Measurements from ENCODE around the gene PRPH2.

DNA sequence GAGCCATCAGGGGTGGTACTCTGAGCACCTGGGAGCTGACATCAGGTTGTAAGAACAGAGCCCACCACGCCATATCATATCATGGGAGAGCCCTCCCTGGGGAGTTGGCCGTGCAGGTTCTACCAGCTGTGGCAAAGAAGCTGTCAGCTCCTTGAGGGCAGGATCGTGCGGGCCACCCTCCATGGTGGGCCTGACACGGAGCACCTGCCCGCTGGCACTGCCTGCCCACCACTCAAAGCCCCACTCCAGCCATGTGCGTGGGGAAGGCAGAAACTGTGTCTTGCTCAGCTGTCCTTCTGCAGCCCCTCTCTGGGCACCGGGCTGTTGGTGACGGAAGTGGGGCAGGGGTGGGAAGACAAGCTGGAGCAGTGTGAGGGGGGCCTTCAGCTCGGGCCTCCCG, 14.3 kb downstream of the PRPH2 start:
- TF ChIP-seq POLR2AphosphoS5 (IDR thresholded peaks at IDR 0.05; ENCODE audit: insufficient read depth in 1 of 2, low read depth in 1 of 2), result no peak
- TF ChIP-seq, protein P1, sequence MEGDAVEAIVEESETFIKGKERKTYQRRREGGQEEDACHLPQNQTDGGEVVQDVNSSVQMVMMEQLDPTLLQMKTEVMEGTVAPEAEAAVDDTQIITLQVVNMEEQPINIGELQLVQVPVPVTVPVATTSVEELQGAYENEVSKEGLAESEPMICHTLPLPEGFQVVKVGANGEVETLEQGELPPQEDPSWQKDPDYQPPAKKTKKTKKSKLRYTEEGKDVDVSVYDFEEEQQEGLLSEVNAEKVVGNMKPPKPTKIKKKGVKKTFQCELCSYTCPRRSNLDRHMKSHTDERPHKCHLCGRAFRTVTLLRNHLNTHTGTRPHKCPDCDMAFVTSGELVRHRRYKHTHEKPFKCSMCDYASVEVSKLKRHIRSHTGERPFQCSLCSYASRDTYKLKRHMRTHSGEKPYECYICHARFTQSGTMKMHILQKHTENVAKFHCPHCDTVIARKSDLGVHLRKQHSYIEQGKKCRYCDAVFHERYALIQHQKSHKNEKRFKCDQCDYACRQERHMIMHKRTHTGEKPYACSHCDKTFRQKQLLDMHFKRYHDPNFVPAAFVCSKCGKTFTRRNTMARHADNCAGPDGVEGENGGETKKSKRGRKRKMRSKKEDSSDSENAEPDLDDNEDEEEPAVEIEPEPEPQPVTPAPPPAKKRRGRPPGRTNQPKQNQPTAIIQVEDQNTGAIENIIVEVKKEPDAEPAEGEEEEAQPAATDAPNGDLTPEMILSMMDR (IDR thresholded peaks at IDR 0.05), result no peak
- no peak for TF ChIP-seq POLR2A (IDR thresholded peaks at IDR 0.05)
